Activated gamma-delta T cell treated with Interleukin-2 at 50 U/mL for 16 hours (primary cell): ENCODE measurements around the gene RAB36.

Source experiments
- DNase-seq: peaks from one replicate; pipeline ENCODE4 v3.0.0-alpha.2; 2020

The RAB36 gene

DNA sequence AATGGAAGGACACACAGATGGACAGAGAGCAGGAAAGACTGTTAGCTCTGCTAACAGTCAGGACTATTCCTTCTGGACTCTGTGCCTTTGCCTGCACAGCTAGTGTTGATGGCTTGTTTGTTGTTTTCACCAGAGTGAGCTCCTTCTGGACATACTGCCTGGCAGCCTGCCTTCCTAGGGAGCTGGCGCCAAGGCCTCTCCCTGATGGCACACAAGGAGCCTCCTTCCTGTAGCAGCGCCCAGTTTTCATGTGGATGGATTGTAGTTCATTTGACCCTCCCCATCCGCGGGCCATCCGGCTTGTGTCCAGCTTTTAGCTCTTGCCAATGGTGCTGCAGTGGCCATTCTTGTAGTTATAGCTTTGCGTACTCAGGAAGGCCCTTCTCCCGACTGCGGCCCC, 18.4 kb downstream of the RAB36 start:
- DNase-seq, result no peak

DNA sequence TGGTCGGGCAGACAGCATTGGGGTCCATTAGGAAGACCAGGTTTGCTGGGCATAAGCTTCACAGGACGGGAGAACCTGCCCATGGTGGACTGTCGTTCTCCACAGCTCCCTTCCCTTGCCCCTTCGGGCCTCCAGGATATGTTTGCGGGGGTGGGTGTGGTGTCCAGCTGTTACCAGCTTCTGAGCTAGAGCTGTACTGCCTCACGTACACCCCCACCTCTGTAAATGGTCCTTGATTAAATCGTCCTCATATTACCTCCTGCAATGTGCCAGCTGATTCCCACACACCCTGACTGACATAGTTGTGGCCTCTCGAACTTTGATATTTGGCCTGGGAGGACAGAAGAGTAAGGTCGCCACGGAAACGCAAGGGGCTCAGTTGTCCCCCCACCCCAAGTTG, 18.8 kb downstream of the RAB36 start:
- no peak for DNase-seq

DNA sequence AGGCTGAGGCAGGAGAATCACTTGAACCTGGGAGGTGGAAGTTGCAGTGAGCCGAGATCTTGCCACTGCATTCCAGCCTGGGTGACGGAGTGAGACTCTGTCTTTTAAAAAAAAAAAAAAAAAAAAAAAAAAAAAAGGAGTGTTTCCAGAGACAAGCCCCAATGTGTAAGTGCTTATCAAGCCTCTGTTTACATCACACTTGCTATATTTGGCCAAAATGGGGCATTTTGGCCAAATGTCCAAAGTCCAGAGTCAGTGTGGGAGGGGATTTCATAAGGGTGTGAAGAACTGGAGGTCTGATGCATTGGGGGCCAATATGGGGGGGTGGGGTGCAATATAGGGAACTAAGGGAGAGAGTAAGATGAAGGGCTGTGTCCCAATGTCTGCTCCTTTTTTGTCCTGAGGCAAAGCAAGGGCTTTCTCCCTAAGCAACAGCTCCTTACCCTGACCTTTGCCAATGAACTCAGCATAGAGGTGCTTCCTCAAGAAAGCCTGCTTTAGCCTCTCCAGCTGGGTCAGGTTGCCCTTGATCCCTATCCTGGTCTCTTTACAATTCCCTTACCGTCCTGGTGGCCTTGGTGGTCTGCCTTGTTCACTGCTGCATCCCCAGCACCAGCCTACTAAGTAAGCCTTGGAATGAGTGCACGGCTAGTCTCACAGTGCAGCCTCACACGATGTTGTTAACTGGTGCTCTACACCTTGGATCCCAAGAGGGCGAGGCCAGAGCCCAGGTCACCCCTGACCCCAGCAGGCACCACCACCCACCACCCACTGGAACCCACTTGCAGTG, 21.0 kb downstream of the RAB36 start:
- DNase-seq, result no peak

DNA sequence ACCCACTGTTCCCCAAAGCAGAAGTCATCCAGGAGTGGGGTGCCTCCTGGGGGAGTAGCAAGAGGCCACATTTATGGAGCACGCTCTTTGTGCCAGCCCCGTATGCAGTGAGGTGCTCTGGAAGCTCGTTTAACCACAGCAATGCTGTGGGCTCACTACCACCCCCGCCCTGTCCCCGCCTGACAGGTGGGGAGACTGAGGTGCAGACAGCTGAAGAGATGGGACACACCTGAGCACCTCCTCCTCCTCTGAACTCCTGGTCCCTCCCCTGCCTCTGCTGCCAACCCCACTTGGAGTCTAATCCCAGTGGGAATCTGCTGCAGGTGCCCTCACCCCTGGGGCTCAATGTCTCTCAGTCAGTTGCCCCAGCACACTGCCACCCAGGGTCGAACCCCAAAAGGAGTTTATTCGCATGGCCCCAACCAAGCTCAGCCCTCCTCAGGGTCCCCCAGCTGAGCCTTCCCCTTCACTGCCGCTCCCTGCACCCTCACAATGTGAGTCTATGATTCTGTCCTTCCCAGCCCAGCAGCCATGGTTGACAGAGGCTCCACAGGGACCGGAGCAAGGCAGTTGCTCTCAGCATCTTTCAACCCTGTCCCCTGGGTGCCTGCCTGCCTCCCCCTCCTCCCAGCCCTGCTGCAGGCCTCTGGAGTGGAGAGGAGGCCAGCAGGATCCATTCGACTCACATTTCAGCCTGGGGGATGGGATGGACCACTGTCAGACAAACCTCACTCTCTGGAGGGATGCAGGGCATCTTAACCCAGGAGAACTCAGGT, 21.8 kb downstream of the RAB36 start:
- no peak for DNase-seq

DNA sequence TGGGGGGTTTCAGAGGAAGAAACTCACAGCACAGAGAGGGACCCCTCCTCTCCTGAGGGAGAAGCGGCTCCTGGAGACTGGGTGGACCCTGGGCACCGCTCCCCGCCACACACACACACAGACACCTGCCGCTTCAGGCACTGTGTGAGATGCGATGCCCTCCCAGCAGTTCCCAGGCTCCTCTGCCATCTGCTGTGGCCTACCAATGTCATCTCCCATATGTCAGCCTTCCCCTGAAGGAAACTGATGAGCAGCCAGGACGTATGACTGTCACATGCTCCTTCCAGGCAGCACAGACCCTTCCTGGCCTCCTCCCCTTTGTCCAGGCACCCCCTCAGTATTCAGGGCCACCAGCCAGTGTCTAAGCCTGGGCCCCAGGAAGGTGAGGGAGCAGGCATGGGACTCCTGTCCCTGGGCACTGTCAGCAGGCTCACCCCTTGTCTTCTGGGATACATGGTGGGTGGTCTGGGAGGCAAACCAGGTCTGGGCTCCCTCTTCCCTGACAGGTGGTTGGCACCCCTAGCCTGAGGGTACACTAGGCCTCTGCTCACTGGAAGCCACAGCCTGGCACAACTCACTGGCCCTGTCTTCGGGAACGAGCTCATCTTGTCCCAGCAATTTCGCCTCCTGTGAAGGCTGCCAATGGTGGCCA, 23.2 kb downstream of the RAB36 start:
- no peak for DNase-seq

DNA sequence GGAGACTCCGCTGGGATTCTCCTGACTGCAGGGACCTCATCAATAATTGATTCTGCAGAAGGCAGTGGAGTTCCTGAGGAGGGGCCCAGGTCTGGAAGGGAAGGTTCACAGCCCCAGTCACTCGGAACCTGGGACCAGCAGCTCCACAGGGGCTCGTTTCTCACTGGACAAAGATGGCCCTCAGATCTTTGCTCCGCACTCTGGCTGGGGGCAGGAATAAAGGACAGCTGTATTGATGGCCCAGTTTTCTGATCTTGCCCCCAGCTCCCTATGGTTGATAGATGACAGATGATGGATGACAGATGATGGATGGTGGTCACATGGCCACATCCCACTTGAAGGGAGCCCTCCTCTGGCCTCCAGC, 23.7 kb downstream of the RAB36 start:
- no peak for DNase-seq

DNA sequence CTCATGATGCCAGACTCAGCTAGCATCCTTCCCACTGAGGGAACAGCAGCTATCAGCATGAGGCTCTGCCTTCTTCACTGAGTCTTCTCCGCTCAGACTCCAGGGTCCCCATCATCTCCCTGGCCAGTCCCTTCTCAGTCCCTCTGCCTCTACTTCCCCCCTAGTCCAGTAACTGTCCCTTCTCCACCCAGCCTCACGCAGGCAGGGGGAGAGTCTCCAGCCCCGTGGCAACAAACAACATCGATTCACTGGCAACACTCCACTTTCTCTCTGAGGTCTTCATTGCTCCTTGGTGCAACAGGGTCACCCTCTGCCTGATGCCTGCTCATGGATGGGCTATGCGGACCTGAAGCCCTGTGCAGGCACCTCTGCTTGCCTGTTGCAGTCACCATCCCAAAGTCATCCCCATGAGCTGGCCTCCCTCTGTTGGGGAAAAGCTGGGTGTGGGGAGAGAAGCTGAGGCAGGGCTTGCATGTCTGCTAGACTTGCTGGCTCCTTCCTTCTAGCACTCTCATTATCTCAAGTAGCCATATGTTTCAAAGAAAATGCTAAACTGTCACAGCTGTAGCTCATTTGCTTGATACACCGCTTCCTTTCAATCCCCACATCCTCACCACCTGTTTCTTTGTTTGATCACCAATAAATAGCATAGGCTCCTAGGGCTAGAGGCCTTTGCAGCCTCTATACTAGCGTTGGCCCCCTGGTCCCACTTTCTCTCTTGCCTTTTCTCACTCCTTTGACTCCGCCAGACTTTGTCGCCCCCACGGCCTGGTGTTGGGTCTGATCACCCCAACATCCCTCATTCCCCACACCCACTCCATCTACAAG, 30.8 kb downstream of the RAB36 start:
- no peak for DNase-seq

DNA sequence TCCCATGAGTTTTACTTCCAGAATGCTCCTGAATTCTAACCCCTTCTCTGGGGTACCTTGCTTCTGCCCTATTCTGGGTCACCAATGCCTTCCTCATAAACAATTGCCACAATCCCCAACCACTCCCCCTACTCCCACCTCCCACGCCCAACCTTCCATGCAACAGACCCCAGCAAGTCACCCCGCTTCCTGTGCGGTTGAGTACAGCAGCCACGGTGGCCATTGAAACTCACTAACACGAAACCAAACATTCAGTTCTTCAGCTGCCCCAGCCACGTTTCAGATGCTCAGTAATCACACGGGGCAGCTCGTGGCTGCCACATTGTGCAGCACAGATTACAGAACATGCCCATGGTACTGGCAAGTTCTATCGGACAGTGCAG, 31.4 kb downstream of the RAB36 start:
- no peak for DNase-seq

DNA sequence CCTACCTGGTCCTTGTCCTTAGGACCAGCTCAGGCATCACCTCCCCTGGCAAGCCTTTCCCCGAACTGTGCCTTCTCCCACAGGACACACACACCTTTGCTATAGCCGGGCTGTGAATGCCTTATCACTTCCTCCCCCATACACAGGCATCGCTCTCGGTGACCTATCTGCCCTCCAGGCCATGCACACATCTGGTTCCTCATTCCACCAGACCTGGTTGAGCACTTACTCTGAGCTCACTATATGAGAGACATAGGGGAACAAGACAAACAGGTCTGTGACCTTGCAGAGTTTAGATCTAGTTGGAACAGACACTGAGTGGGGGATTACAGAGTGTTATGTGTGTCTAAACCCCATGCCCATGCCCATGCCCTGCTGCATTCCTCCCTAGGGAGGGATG, 31.9 kb downstream of the RAB36 start:
- no peak for DNase-seq

DNA sequence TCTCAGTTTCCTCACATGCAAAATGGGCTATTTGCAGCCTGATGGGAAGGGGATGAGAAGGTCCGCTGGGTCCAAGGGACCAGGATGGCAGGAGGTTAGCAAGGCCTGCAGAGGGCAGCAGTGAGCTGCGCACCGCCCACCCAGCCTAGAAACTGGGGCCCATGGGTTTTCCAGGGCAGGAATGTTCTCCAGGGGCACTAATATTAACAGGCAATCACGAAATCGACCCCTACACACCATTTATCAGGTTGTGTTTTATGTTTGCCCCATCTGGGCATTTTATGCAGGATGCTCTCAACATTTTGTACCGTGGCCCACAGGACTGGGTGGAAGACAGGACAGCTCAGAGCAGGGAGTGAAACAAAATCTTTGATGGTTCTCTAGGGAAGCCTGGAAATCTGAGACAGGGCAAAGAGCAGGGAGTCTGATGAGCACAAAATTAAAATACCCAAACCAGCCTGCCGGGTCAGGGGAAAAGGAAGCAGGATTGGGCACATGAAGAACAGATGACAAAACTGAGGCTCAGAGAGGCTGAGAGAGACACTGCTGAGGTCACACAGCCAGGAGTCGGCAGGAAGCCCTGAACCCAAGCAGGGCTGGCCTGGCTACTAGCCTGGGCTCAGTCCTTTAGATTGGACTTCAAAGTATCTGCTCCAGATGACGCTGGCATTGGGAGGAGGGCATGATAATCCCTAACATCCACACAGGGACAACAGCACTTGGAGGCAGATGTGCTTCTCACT, 33.4 kb downstream of the RAB36 start:
- DNase-seq, result peak; percentile 59

DNA sequence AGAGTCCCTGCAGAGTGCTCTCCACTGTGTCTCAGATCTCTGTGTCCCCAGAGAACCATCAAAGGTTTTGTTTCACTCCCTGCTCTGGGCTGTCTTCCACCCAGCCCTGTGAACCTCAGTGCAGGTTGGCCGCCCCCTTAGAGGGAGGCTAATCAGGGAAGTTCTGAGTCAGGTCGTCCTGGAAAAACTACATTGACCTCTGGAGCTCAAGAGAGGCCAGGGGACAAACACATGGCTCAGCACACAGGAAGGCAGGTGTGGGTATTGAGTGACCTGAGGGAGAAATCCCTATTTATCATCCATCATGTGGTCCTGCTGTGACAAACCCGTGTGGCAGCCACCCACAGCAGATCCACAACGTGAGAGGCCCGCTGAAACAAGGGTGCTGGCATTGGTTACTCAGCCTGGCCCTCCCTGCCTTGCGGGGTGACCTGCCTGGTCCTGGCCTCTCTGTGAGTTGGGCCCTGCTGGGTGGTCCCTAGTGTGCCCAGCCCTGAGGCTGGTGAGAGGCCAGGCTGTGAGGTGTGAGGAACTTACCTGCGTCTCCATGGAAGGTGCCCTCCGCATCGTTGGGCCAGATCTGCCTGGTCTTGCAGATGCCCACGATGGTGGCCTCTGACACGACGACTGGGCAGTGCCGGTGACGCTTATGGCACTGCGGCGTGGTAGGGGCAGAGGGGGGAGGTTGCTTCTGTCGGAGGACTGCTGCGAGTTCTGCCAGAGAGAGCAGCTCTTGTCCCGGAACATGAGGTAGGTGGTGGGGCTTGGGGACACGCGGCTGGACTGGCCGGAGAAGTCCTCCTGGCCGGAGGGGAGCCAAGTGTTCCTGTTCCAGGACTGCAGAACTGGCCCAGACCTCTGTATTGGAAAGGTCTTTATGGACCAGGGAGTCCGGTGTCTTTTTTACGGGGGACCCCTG, 34.4 kb downstream of the RAB36 start:
- no peak for DNase-seq

DNA sequence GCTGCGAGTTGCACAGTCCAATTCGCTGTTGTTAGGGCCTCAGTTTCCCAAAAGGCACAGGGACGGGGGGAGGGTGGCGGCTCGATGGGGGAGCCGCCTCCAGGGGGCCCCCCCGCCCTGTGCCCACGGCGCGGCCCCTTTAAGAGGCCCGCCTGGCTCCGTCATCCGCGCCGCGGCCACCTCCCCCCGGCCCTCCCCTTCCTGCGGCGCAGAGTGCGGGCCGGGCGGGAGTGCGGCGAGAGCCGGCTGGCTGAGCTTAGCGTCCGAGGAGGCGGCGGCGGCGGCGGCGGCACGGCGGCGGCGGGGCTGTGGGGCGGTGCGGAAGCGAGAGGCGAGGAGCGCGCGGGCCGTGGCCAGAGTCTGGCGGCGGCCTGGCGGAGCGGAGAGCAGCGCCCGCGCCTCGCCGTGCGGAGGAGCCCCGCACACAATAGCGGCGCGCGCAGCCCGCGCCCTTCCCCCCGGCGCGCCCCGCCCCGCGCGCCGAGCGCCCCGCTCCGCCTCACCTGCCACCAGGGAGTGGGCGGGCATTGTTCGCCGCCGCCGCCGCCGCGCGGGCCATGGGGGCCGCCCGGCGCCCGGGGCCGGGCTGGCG, 35.1 kb downstream of the RAB36 start, which contains the start of gene BCR:
BCR (plus strand) TSS at position 209 of the 592 bp plus-strand sequence. CDS start 452 bp downstream, outside the sequence.
- peak; percentile 53 for DNase-seq

DNA sequence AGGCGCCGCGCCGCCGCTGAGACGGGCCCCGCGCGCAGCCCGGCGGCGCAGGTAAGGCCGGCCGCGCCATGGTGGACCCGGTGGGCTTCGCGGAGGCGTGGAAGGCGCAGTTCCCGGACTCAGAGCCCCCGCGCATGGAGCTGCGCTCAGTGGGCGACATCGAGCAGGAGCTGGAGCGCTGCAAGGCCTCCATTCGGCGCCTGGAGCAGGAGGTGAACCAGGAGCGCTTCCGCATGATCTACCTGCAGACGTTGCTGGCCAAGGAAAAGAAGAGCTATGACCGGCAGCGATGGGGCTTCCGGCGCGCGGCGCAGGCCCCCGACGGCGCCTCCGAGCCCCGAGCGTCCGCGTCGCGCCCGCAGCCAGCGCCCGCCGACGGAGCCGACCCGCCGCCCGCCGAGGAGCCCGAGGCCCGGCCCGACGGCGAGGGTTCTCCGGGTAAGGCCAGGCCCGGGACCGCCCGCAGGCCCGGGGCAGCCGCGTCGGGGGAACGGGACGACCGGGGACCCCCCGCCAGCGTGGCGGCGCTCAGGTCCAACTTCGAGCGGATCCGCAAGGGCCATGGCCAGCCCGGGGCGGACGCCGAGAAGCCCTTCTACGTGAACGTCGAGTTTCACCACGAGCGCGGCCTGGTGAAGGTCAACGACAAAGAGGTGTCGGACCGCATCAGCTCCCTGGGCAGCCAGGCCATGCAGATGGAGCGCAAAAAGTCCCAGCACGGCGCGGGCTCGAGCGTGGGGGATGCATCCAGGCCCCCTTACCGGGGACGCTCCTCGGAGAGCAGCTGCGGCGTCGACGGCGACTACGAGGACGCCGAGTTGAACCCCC, 35.8 kb downstream of the RAB36 start:
- peak; percentile 26 for DNase-seq

DNA sequence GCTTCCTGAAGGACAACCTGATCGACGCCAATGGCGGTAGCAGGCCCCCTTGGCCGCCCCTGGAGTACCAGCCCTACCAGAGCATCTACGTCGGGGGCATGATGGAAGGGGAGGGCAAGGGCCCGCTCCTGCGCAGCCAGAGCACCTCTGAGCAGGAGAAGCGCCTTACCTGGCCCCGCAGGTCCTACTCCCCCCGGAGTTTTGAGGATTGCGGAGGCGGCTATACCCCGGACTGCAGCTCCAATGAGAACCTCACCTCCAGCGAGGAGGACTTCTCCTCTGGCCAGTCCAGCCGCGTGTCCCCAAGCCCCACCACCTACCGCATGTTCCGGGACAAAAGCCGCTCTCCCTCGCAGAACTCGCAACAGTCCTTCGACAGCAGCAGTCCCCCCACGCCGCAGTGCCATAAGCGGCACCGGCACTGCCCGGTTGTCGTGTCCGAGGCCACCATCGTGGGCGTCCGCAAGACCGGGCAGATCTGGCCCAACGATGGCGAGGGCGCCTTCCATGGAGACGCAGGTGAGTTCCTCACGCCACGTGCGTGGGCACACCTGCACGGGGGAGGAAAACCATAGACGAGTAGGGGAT, 36.5 kb downstream of the RAB36 start:
- no peak for DNase-seq

DNA sequence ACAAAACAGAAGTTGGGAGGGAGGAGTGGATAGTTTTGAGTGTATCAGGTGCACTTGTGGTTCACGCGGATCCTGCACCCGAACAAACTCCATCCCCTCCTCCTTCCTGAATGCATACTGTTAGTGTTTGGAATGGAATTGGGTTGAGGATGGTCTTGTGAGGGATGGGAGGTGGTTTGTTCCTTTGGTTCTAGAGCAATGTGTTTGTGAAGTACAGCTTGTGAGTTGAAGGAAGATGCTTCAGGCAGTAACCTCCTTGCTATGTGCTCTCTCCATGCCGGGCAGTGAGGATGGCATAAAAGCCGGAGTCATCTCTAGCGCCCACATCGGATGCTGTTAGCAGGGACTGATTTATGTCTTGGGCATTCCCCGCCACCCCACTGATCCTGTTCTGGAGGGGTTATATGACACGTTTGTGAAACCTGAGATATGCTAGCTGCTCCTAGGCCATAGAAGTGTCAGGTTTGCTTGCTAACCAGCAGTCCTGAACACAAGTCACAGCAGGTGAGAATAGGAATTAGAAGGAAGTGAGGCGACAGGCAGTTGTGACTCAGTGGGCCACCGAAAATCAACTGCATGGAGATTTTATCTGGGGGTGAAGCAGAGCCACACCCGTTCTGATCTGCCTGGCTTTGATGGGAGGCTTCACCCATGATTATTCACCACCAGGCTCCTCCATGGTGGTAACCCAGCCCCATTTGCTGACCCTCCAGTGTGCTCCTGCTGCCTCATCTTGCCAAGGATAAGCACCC, 37.2 kb downstream of the RAB36 start:
- peak; percentile 42 for DNase-seq

DNA sequence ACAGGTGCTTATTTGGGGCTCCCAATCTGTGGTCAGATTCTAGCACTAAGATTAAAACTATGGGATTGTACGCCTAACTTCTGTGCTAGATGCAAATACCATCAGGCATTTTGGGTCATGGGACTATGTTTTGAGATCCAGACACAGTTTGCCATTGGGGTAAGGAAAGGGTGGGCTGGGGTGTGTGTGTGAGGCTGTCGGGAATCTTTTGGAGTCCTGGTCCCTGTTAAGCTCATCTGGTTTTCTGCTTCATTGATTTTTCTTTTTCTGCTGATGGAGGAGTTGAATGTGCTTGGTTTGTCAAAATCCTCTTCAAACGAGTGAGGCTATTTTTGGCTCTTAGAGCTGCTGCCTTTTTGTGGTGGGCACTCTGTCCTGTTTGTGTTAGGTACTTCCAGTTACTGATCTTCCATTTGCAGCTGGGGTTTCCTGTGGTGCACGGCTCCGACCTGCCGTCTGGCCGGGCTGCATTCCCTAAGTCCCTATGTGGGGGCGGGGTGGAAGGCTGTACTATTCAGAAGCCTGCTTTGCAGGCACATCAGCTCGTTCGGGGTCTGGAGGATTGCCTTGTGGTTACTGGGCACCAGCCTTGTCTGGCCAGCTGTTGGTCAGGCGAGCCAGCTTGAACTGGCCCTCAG, 37.9 kb downstream of the RAB36 start:
- DNase-seq, result no peak

DNA sequence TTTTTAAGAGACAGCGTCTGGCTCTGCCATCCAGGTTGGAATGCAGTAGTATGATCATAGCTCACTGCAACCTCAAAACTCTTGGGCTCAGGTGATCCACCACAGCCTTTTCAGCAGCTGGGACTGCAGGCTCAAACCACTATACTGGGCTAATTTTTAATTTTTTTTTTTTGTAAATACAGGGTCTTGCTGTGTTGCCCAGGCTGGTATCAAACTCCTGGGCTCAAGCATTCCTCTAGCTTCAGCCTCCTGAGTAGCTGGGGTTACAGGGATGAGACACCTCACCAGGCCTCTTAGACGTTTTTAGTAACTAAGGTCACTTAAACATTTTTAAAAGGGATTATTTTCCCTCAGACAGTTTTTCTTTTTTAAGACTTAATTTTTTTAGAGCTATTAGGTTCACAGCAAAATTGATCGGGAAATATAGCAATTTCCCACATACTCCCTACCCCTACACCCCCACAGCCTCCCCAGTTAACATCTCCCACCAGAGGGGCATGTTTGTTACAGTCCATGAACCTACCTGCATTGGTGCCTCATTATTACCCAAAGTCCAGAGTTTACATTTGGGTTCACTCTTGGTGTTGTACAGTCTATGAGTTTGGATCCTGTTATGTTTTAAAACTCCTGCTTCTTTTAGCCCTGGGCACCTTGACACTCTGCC, 39.0 kb downstream of the RAB36 start:
- no peak for DNase-seq

DNA sequence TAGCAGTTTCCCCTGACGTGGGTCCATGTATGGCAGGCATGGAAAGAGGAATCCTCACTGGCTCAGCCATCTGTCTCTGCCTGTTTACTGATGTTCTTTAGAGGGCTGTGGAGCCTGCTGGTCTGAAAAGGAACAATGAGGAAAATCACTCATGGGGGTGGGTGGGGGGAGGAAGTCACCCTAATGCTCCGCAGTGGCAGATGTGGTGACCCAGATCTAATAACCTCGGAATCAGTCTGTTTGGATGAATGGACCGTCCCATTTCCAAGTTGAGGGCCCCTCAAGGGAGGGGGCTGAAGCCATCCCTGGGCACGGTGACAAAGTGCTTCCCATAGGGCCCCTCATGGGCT, 39.5 kb downstream of the RAB36 start:
- DNase-seq, result no peak
